Lower leg skin (tissue), 3 donors: ENCODE data around the gene ABTB2.

ENCODE experiments used
- CTCF ChIP-seq, 3 donors: fragments of 450-650 bp; IDR thresholded peaks; one replicate each; pipeline ENCODE4 v1.5.1; 2016; ENCODE audit warnings: antibody characterized with exemption in 3 of 3, mild to moderate bottlenecking in 3 of 3, moderate library complexity in 2 of 3
- POLR2A ChIP-seq, 2 donors: fragments of 450-650 bp; IDR thresholded peaks; one replicate each; pipeline ENCODE4 v1.6.1; 2016 to 2017; ENCODE audit warnings: antibody characterized with exemption in 2 of 2, mild to moderate bottlenecking in 1 of 2, moderate library complexity in 1 of 2

DNA sequence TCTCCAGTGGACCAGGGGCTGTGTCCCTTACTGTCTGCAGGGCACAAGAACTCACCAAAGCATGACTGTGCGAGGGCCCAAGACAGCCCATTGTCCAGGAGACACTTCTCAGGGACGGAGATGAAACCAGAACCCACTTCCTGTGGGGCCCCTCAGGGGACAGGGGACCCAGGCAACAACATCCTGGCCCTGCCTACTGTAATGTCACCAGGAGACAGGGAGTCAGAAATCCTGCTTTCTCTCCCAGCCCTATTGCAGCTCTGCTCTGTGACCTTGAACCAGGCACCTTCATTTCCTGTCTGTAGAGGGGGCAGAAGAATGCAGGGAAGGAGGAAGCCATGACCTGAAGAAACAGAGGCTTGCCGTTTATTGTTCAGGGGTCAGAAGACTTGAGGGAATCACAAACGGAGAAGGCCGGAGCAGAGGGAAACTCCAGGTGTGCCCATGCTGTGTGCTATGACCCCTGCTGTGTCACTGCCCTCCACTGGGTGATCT lies 154.4 kb downstream of the ABTB2 start:
- TF ChIP-seq CTCF (IDR thresholded peaks at IDR 0.05) (no peak), POLR2A (IDR thresholded peaks at IDR 0.05) (no peak)
